KMS-11 (cell line): ENCODE results near the gene RELT.

Experiments
- H2AFZ ChIP-seq: fragments of 200-600 bp; sonication (generic); 2 replicates; pipeline ENCODE4 v1.6.1; 2016; ENCODE audit warnings: antibody characterized with exemption, mixed run types, low read depth
- H3K27ac ChIP-seq: fragments of 200-600 bp; sonication (generic); 2 replicates; pipeline ENCODE4 v1.6.1; 2016; ENCODE audit warnings: mild to moderate bottlenecking, mixed run types
- H3K27me3 ChIP-seq: fragments of 200-600 bp; sonication (generic); 2 replicates; pipeline ENCODE4 v1.6.1; 2017; ENCODE audit warnings: mild to moderate bottlenecking, low read depth, mixed run types, moderate library complexity; ENCODE audit not compliant: insufficient read depth
- H3K36me3 ChIP-seq: fragments of 200-600 bp; sonication (generic); 2 replicates; pipeline ENCODE4 v1.6.1; 2017; ENCODE audit warnings: mild to moderate bottlenecking, mixed run types; ENCODE audit not compliant: insufficient read depth
- H3K4me1 ChIP-seq: fragments of 200-600 bp; sonication (generic); 2 replicates; pipeline ENCODE4 v1.6.1; 2016; ENCODE audit warnings: mild to moderate bottlenecking, low read depth, mixed run types; ENCODE audit not compliant: poor library complexity, severe bottlenecking
- H3K4me2 ChIP-seq: fragments of 200-600 bp; sonication (generic); 2 replicates; pipeline ENCODE4 v1.7.0; 2016; ENCODE audit warnings: mild to moderate bottlenecking, mixed run types
- H3K4me3 ChIP-seq: fragments of 200-600 bp; sonication (generic); IDR thresholded peaks from 2 replicates; pipeline ENCODE4 v1.6.1; 2017; ENCODE audit warnings: low read depth, low read length, mixed read lengths; ENCODE audit not compliant: insufficient read depth
- H3K79me2 ChIP-seq: fragments of 200-600 bp; sonication (generic); 2 replicates; pipeline ENCODE4 v1.6.1; 2016; ENCODE audit warnings: low read depth, mixed run types; ENCODE audit not compliant: insufficient read depth
- H3K9ac ChIP-seq: fragments of 200-600 bp; sonication (generic); 2 replicates; pipeline ENCODE4 v1.6.1; 2016; ENCODE audit warnings: mild to moderate bottlenecking, mixed run types
- H4K20me1 ChIP-seq: fragments of 200-600 bp; sonication (generic); 2 replicates; pipeline ENCODE4 v1.6.1; 2016; ENCODE audit warnings: mild to moderate bottlenecking, mixed run types; ENCODE audit not compliant: insufficient read depth
- CTCF ChIP-seq: fragments of 200-600 bp; sonication (generic); conservative IDR thresholded peaks from 2 replicates; pipeline ENCODE4 v1.6.1; 2017; ENCODE audit warnings: low read depth, mild to moderate bottlenecking, antibody characterized with exemption, low read length, moderate library complexity, mixed read lengths

RELT gene

GRCh38 chr11:73350908-73351636 lies 25.1 kb upstream of the RELT start:
- no peaks in the 10 kb centered on the region for H3K4me1 ChIP-seq
- H2AFZ ChIP-seq, result no peak overlapping the region
- TF ChIP-seq CTCF, result peak; percentile 96
- no peaks in the 10 kb centered on the region for H3K36me3 ChIP-seq
- H3K27me3 ChIP-seq, result no peaks in the 10 kb centered on the region
- no peaks in the 10 kb centered on the region for H4K20me1 ChIP-seq
- no peak overlapping the region for H3K4me2 ChIP-seq
- no peaks in the 10 kb centered on the region for H3K79me2 ChIP-seq
- no peak overlapping the region for H3K9ac ChIP-seq
- H3K27ac ChIP-seq, result no peak overlapping the region
- no peak overlapping the region for H3K4me3 ChIP-seq

- no peak overlapping the region for H3K4me2 ChIP-seq
- H3K27me3 ChIP-seq, result no peaks in the 10 kb centered on the region
- no peaks in the 10 kb centered on the region for H3K4me1 ChIP-seq
- H4K20me1 ChIP-seq, result no peaks in the 10 kb centered on the region
- no peak overlapping the region for H2AFZ ChIP-seq
- TF ChIP-seq CTCF, result no peak
- H3K9ac ChIP-seq, result no peak overlapping the region
- no peak overlapping the region for H3K4me3 ChIP-seq
- H3K36me3 ChIP-seq, result no peaks in the 10 kb centered on the region
- H3K79me2 ChIP-seq, result no peaks in the 10 kb centered on the region
- H3K27ac ChIP-seq, result no peak overlapping the region
Observed at GRCh38 chr11:73353422-73353821, 22.8 kb upstream of the RELT start.

- Histone ChIP-seq H3K36me3 (no peaks in the 10 kb centered on the region), H4K20me1 (no peaks in the 10 kb centered on the region), H3K4me1 (no peaks in the 10 kb centered on the region), H3K9ac (no peak overlapping the region), H3K27ac (no peak overlapping the region), H2AFZ (no peak overlapping the region), H3K79me2 (no peaks in the 10 kb centered on the region), H3K4me3 (no peak overlapping the region), H3K27me3 (no peaks in the 10 kb centered on the region), H3K4me2 (no peak overlapping the region)
- no peak for TF ChIP-seq CTCF
Observed at GRCh38 chr11:73355109-73355508, 21.1 kb upstream of the RELT start.

- H4K20me1 ChIP-seq, result no peaks in the 10 kb centered on the region
- H3K4me1 ChIP-seq, result no peaks in the 10 kb centered on the region
- H3K4me2 ChIP-seq, result no peak overlapping the region
- no peaks in the 10 kb centered on the region for H3K27me3 ChIP-seq
- H3K4me3 ChIP-seq, result no peak overlapping the region
- TF ChIP-seq CTCF, result no peak
- no peak overlapping the region for H3K9ac ChIP-seq
- no peak overlapping the region for H2AFZ ChIP-seq
- H3K79me2 ChIP-seq, result no peaks in the 10 kb centered on the region
- H3K36me3 ChIP-seq, result no peaks in the 10 kb centered on the region
- H3K27ac ChIP-seq, result no peak overlapping the region
Observed at GRCh38 chr11:73356979-73357860, 19.0 kb upstream of the RELT start.
